ENCODE results near the gene NDUFA3.

The NDUFA3 gene

DNA sequence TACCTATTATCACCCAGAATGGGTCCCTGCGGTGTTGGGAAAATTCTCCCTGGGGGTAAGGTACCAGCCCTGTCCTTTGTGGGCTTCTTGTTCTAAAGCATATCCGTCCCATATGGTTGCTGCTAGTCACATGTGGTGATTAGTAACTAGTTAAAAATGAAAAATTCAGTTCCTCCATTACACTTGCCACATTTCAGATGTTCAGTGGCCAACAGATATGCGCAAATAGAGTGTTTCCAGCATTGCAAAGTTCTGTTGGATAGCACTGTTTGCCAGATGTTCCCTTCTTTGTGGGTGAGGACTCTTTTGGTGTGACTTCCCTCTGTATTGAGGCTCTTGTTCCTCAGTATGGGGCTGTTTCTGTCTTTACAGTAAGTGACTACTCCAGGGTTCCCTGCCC, 38.7 kb downstream of the NDUFA3 start:
- Histone ChIP-seq H4K20me1 (peaks cover 66 to 83% (median 78%) of the 10 kb centered on the region in 11 experiments), H3K27me3 (no peaks in the 10 kb centered on the region), H3K4me3 (no peak overlapping the region), H3K36me3 (peaks cover 59 to 77% (median 75%) of the 10 kb centered on the region in 11 experiments), H3K27ac (peak overlapping the region in 2 of 11 experiments; percentile 19 to 97; a peak in 2 of 22 replicates), H3K9me3 (replicated peaks in 1 of 11) (no peaks in the 10 kb centered on the region), H3K9ac (peak overlapping the region in 9 of 11 experiments; percentile 11 to 100 (median 44); a peak in 11 of 22 replicates), H3K4me1 (peaks cover 30 to 42% (median 36%) of the 10 kb centered on the region in 10 experiments), H3K4me2 (peak overlapping the region in 3 of 11 experiments; percentile 97 to 100 (median 98); a peak in 6 of 22 replicates)
- no peak for TF ChIP-seq Cebpa-rat (IDR thresholded peaks at IDR 0.05)

DNA sequence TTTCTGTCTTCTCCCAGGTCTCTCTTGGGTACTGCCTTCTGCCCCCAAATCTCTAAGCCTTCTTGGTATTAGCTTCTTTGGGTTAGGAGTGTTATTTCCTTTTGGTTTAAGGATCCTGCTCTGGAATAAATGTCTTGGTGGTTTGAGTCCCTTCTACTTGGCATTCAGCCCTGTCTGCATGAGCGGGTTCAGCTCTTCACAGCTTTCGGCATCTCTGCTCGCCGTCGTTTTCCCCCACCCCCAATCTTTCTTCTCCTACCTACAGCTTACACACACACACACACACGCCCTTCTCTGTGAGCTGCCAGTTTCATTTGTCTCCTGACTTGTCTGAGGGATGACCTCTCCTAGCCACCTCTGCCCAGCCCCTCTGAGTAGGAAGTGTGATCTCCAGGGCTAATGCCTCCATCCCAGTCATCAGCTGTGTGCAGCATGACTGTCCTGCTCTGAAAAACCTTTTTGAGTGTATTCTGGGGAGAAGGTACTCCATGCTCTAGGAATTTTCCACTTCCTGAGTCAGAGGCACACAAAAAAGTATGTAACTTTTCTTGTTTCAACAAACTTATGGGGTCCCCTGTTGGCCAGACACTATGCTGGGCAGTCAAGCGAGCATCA, 39.6 kb downstream of the NDUFA3 start:
- Histone ChIP-seq H3K4me2 (no peak overlapping the region), H3K27me3 (no peaks in the 10 kb centered on the region), H3K36me3 (peaks cover 68 to 86% (median 84%) of the 10 kb centered on the region in 11 experiments), H4K20me1 (peaks cover 67 to 92% (median 87%) of the 10 kb centered on the region in 11 experiments), H3K4me1 (peaks cover 27 to 38% (median 32%) of the 10 kb centered on the region in 10 experiments), H3K27ac (no peak overlapping the region), H3K9ac (peak overlapping the region in 5 of 11 experiments; percentile 11 to 100 (median 44); a peak in 4 of 22 replicates), H3K9me3 (replicated peaks in 1 of 11) (no peaks in the 10 kb centered on the region), H3K4me3 (no peak overlapping the region)
- no peak for TF ChIP-seq Cebpa-rat (IDR thresholded peaks at IDR 0.05)

DNA sequence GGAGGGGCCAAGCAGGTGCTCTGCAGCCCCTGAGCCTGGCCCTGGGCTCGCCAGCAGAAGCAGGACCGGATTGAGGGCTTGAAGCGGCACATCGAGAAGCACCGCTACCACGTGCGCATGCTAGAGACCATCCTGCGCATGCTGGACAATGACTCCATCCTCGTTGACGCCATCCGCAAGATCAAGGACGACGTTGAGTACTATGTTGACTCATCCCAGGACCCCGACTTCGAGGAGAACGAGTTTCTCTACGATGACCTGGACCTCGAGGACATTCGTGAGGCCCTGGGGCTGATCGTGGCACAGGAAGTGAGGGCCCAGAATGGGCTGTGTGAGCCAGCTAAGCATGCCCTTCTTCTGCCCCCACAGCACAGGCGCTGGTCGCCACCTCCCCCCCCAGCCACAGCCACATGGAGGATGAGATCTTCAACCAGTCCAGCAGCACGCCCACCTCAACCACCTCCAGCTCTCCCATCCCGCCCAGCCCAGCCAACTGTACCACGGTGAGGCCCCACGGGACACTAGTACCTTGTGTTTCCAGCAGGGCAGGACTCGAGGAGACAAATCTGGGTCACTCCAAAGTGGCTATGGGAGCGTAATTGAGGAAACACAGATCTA, 43.0 kb downstream of the NDUFA3 start:
- Histone ChIP-seq H4K20me1 (peaks cover 45 to 100% (median 86%) of the 10 kb centered on the region in 11 experiments), H3K4me3 (no peak overlapping the region; a peak in 1 of 20 replicates), H3K27ac (no peak overlapping the region), H3K4me1 (peaks cover 4 to 16% (median 10%) of the 10 kb centered on the region in 10 experiments; a peak in 17 of 20 replicates), H3K4me2 (no peak overlapping the region), H3K36me3 (peaks cover 98 to 100% (median 100%) of the 10 kb centered on the region in 11 experiments), H3K9ac (no peak overlapping the region), H3K9me3 (replicated peaks in 1 of 11) (no peaks in the 10 kb centered on the region), H3K27me3 (no peaks in the 10 kb centered on the region)
- no peak for TF ChIP-seq Cebpa-rat (IDR thresholded peaks at IDR 0.05)

DNA sequence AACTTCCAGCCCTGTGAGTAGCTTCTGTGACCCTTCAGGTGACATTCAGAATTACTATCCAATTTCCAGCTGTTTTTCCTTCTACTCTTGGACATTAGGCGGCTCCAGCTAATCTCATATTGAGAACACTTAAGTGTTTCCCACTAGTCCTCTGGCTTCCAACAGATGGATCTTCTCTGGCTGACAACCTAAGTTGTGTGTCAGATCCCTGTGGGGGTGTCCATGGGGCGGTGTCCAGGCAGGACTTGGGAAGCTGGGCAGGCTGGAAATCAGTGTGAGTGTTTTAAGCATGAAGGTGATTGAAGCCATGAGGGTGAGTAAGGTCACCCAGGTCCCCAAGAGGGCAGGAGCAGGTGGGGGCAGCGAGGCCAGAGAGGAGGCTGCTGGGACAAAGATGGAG, 45.0 kb downstream of the NDUFA3 start:
- H3K27ac ChIP-seq, result no peak overlapping the region
- no peak for TF ChIP-seq Cebpa-rat (IDR thresholded peaks at IDR 0.05)
- H3K36me3 ChIP-seq, result peaks cover 98 to 100% (median 100%) of the 10 kb centered on the region in 11 experiments
- H4K20me1 ChIP-seq, result peaks cover 38 to 100% (median 85%) of the 10 kb centered on the region in 11 experiments
- H3K4me3 ChIP-seq, result no peak overlapping the region
- no peaks in the 10 kb centered on the region for H3K9me3 ChIP-seq (replicated peaks in 1 of 11)
- H3K4me1 ChIP-seq, result 0 out of 20 replicates have a peak, but pooled peaks cover 0 to 5% (median 0%) of the 10 kb centered on the region in 10 experiments
- H3K4me2 ChIP-seq, result no peak overlapping the region
- no peak overlapping the region; a peak in 1 of 22 replicates for H3K9ac ChIP-seq
- no peaks in the 10 kb centered on the region for H3K27me3 ChIP-seq

DNA sequence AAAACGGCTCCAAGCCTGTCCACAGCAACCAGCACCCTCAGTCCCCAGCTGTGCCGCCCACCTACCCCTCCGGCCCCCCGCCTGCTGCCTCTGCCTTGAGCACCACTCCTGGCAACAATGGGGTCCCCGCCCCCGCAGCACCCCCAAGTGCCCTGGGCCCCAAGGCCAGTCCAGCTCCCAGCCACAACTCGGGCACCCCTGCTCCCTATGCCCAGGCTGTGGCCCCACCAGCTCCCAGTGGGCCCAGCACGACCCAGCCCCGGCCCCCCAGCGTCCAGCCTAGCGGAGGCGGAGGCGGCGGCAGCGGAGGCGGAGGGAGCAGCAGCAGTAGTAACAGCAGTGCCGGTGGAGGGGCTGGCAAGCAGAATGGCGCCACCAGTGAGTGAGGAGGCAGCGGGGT, 45.5 kb downstream of the NDUFA3 start:
- 0 out of 20 replicates have a peak, but pooled peaks cover 0 to 5% (median 0%) of the 10 kb centered on the region in 10 experiments for H3K4me1 ChIP-seq
- TF ChIP-seq Cebpa-rat (IDR thresholded peaks at IDR 0.05), result no peak
- no peak overlapping the region for H3K4me2 ChIP-seq
- no peak overlapping the region for H3K27ac ChIP-seq
- no peaks in the 10 kb centered on the region for H3K9me3 ChIP-seq (replicated peaks in 1 of 11)
- H3K9ac ChIP-seq, result no peak overlapping the region; a peak in 1 of 22 replicates
- peaks cover 98 to 100% (median 100%) of the 10 kb centered on the region in 11 experiments for H3K36me3 ChIP-seq
- no peak overlapping the region for H3K4me3 ChIP-seq
- no peaks in the 10 kb centered on the region for H3K27me3 ChIP-seq
- peaks cover 33 to 100% (median 86%) of the 10 kb centered on the region in 11 experiments for H4K20me1 ChIP-seq

DNA sequence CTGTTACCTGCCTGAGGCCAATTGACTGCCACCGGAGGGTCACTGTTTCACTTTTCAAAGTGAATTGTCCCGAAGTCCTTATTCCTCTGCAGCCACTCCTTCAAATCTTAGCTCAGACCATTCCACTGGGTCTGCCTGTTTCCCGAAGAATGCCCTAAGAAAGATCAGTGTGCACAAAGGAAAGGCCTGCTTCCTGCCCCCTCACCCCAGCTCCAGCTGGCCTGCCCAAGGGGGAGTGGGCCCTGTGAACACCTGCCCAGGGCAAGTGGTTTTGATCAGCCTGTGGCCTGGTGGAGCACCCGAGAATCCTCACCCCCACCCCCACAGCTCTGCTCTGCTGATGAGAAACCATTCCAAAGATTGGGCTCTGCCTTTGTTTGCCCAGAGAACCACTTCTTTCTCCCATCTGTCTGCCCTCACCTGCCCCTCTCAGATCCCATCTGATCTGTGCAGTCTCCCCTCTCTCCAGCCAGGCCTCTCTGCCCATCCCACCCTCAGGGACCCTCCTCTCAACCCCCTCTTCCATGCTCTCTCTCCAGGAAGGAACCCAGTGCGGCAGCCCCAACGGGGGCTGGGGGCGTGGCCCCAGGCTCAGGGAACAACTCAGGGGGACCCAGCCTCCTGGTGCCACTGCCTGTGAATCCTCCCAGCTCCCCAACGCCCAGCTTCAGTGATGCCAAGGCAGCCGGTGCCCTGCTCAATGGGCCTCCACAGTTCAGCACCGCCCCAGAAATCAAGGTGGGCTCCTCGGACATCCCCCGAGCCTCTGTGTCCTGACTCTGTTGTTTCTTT, 46.6 kb downstream of the NDUFA3 start:
- Histone ChIP-seq H3K4me2 (no peak overlapping the region), H3K36me3 (peaks cover 98 to 100% (median 100%) of the 10 kb centered on the region in 11 experiments), H3K9me3 (replicated peaks in 1 of 11) (no peaks in the 10 kb centered on the region), H3K9ac (no peak overlapping the region), H3K27ac (no peak overlapping the region), H3K4me1 (peaks cover 0 to 7% (median 0%) of the 10 kb centered on the region in 10 experiments; a peak in 1 of 20 replicates), H3K4me3 (no peak overlapping the region), H3K27me3 (no peaks in the 10 kb centered on the region), H4K20me1 (peaks cover 34 to 100% (median 88%) of the 10 kb centered on the region in 11 experiments)
- TF ChIP-seq Cebpa-rat (IDR thresholded peaks at IDR 0.05), result no peak

DNA sequence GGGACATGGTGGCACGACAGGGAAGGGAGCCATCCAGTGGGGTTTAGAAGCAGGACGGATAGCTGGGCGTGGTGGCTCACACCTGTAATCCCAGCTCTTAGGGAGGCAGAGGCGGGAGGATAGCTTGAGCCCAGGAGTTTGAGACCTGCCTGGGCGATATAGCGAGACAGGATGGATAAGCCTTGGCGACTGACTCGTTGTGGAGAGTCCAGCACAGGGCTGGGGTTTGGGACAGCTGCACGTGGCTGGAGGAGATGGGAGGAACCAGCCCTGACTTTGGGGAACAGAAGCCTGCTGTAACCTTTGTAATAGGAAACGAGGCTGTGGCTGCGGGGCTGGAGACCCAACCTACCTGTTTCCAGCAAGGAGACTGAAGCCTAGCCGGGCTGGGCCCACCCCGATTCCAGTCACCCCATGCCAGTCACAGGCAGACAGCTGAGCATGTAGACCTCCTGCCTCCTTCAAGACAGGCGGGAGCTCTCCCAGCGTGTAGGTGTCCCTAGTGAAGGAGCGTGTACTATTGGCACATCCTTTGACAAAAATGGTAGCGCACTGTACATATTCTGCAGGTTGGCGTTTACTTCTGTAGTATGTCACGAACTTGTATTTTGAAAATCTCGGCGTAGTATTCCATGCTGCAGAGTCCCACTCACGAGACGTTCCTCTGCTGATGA, 48.8 kb downstream of the NDUFA3 start:
- H3K4me3 ChIP-seq, result no peak overlapping the region
- peaks cover 0 to 13% (median 0%) of the 10 kb centered on the region in 10 experiments; a peak in 2 of 20 replicates for H3K4me1 ChIP-seq
- H3K36me3 ChIP-seq, result peaks cover 98 to 100% (median 100%) of the 10 kb centered on the region in 11 experiments
- TF ChIP-seq Cebpa-rat (IDR thresholded peaks at IDR 0.05), result no peak
- H3K27ac ChIP-seq, result no peak overlapping the region
- H3K9ac ChIP-seq, result peak overlapping the region in 2 of 11 experiments; percentile 7 to 9; a peak in 1 of 22 replicates
- no peaks in the 10 kb centered on the region for H3K27me3 ChIP-seq
- H3K9me3 ChIP-seq (replicated peaks in 1 of 11), result no peaks in the 10 kb centered on the region
- no peak overlapping the region for H3K4me2 ChIP-seq
- peaks cover 27 to 100% (median 89%) of the 10 kb centered on the region in 11 experiments; a peak in 21 of 22 replicates for H4K20me1 ChIP-seq

DNA sequence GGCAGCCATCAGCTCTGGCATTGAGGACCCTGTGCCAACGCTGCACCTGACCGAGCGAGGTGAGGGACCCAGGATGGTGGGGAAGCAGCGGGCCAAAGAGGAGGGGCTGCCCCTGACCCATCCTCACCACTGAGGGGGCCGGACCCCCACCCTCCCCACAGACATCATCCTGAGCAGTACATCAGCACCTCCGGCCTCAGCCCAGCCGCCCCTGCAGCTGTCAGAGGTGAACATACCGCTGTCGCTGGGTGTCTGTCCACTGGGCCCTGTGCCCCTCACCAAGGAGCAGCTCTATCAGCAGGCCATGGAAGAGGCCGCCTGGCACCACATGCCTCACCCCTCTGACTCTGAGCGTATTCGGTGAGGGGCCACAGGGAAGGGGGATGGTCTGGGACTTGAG, 49.6 kb downstream of the NDUFA3 start:
- no peak for TF ChIP-seq Cebpa-rat (IDR thresholded peaks at IDR 0.05)
- no peak overlapping the region for H3K4me2 ChIP-seq
- no peaks in the 10 kb centered on the region for H3K9me3 ChIP-seq (replicated peaks in 1 of 11)
- no peak overlapping the region for H3K9ac ChIP-seq
- peaks cover 98 to 100% (median 100%) of the 10 kb centered on the region in 11 experiments for H3K36me3 ChIP-seq
- peaks cover 19 to 100% (median 89%) of the 10 kb centered on the region in 11 experiments; a peak in 21 of 22 replicates for H4K20me1 ChIP-seq
- H3K27ac ChIP-seq, result no peak overlapping the region
- no peaks in the 10 kb centered on the region for H3K27me3 ChIP-seq
- H3K4me3 ChIP-seq, result no peak overlapping the region
- peaks cover 0 to 18% (median 3%) of the 10 kb centered on the region in 10 experiments; a peak in 4 of 20 replicates for H3K4me1 ChIP-seq

All from BLaER1 treated with 17β-estradiol and CSF1 and Interleukin-3, amounts not matched to agents 10 nM and 100 nM (cell line).